T1000 (cell line): ENCODE results near the gene TACR1.
"Not testable (repeated sequence)": the region's sequence is repeated elsewhere in the genome, so short reads cannot be mapped to it uniquely, and the experiment has no call there.

ENCODE experiments used
- DNase-seq: peaks from one replicate; lab custom pipeline; 2025; ENCODE audit warnings: mixed read lengths; lab: John Stamatoyannopoulos, UW

The TACR1 gene

GRCh38 chr2:75194184-75194868 lies 5.0 kb downstream of the TACR1 start:
- no peak for DNase-seq

- no peak for DNase-seq
Observed at GRCh38 chr2:75192496-75192895, 6.8 kb downstream of the TACR1 start.

GRCh38 chr2:75190271-75190990 lies 8.9 kb downstream of the TACR1 start:
- DNase-seq: no peak

- DNase-seq: no peak
Observed at GRCh38 chr2:75186821-75187220, 12.5 kb downstream of the TACR1 start.

- no peak for DNase-seq
Observed at GRCh38 chr2:75182606-75183005, 16.7 kb downstream of the TACR1 start.

- DNase-seq: no peak
Observed at GRCh38 chr2:75180476-75180875, 18.8 kb downstream of the TACR1 start.

GRCh38 chr2:75177427-75177826 lies 21.9 kb downstream of the TACR1 start:
- DNase-seq: no peak

GRCh38 chr2:75175456-75175855 lies 23.9 kb downstream of the TACR1 start:
- DNase-seq: no peak

- DNase-seq: no peak
Observed at GRCh38 chr2:75174981-75175380, 24.3 kb downstream of the TACR1 start.

GRCh38 chr2:75174519-75174918 lies 24.8 kb downstream of the TACR1 start:
- no peak for DNase-seq

- DNase-seq: no peak
Observed at GRCh38 chr2:75173740-75174139, 25.6 kb downstream of the TACR1 start.

GRCh38 chr2:75171423-75171822 lies 27.9 kb downstream of the TACR1 start:
- not testable (repeated sequence) for DNase-seq

- no peak for DNase-seq
Observed at GRCh38 chr2:75170889-75171288, 28.4 kb downstream of the TACR1 start.

GRCh38 chr2:75168186-75168585 lies 31.1 kb downstream of the TACR1 start:
- no peak for DNase-seq

GRCh38 chr2:75166491-75166890 lies 32.8 kb downstream of the TACR1 start:
- DNase-seq: no peak

GRCh38 chr2:75162897-75163296 lies 36.4 kb downstream of the TACR1 start:
- DNase-seq: no peak

- no peak for DNase-seq
Observed at GRCh38 chr2:75162259-75162658, 37.1 kb downstream of the TACR1 start.

GRCh38 chr2:75157435-75157834 lies 41.9 kb downstream of the TACR1 start:
- no peak for DNase-seq

- DNase-seq: no peak
Observed at GRCh38 chr2:75155115-75155514, 44.2 kb downstream of the TACR1 start.

GRCh38 chr2:75153221-75153620 lies 46.1 kb downstream of the TACR1 start:
- DNase-seq: no peak

- DNase-seq: not testable (repeated sequence)
Observed at GRCh38 chr2:75152243-75152642, 47.1 kb downstream of the TACR1 start.

GRCh38 chr2:75147884-75148283 lies 51.4 kb downstream of the TACR1 start:
- not testable (repeated sequence) for DNase-seq

- no peak for DNase-seq
Observed at GRCh38 chr2:75146606-75147332, 52.6 kb downstream of the TACR1 start.
